Stomach (tissue), 9 donors: ENCODE results near the gene ITK. TPM values are rescaled to one million over a fixed set of nuclear protein-coding genes. Genes with fewer than 3 reads are reported as not detected.

Source experiments
- DNase-seq, 2 donors: peaks; one replicate each; pipeline versions ENCODE4 v3.0.0 to v3.0.0-alpha.2; 2013 to 2019
- H3K27ac ChIP-seq, 5 donors: fragments of 200-600 bp in 4 of 5; sonication (generic) in 4 of 5; one replicate each; pipeline ENCODE4 v1.5.1; 2013 to 2019; ENCODE audit warnings: mild to moderate bottlenecking in 1 of 5, moderate library complexity in 1 of 5
- H3K27me3 ChIP-seq, 3 donors: fragments of 200-600 bp; sonication (generic); one replicate each; pipeline ENCODE4 v1.5.1; 2017 to 2019; ENCODE audit warnings: mixed run types in 1 of 3
- H3K36me3 ChIP-seq, 4 donors: fragments of 200-600 bp; sonication (generic); 1 replicate in 3 of 4; 2 replicates in 1 of 4; pipeline ENCODE4 v1.5.1; 2016 to 2019
- H3K4me1 ChIP-seq, 4 donors: fragments of 200-600 bp; sonication (generic); one replicate each; pipeline ENCODE4 v1.5.1; 2016 to 2019
- H3K4me3 ChIP-seq, 4 donors: fragments of 200-600 bp; sonication (generic) in 3 of 4; one replicate each; pipeline ENCODE4 v1.5.1; 2016 to 2019; ENCODE audit warnings: mild to moderate bottlenecking in 1 of 4
- H3K9me3 ChIP-seq, 4 donors: fragments of 200-600 bp; sonication (generic); one replicate each; pipeline ENCODE4 v1.5.1; 2016 to 2019
- EP300 ChIP-seq: sonication (generic); formaldehyde crosslinking; IDR thresholded peaks from one replicate; pipeline ENCODE4 v1.6.1; 2017; ENCODE audit warnings: antibody characterized with exemption
- POLR2A ChIP-seq, 4 donors: fragments of 450-650 bp; IDR thresholded peaks; one replicate each; pipeline ENCODE4 v1.6.1; 2016; ENCODE audit warnings: antibody characterized with exemption in 4 of 4, control low read depth in 2 of 4, mild to moderate bottlenecking in 1 of 4, moderate library complexity in 1 of 4
- POLR2AphosphoS5 ChIP-seq, 3 donors: sonication (generic); formaldehyde crosslinking; IDR thresholded peaks; one replicate each; pipeline ENCODE4 v1.6.1; 2016; ENCODE audit warnings: antibody characterized with exemption in 3 of 3
- WGBS, 5 donors: extraction: QIAGEN DNeasy Blood & Tissue Kit in 3 of 5; methylation state at CpG; one replicate each; pipeline versions ENCODE4 v1.1.5 to v1.1.7; 2013 to 2018; 5-methylcytosine and 5-hydroxymethylcytosine counted together
- intact Hi-C: fragments of 100-400 bp; cut with DNase I; formaldehyde crosslinking; loops from one replicate; pipeline ENCODE4 v1.15.1; 2023; ENCODE audit warnings: low total_unique reads
- polyA plus RNA-seq, 3 donors: library from polyadenylated mRNA; stranded (reverse); fragments of 200-250 nt; gene quantifications; one replicate each; pipeline ENCODE4 v1.2.3, GENCODE V29; 2013
- total RNA-seq, 5 donors: library from RNA; depleted of rRNA; stranded (reverse); fragments of >200 nt; gene quantifications; one replicate each; pipeline versions ENCODE4 v1.1.0 to v1.2.3, GENCODE V29; 2014 to 2016
- TF ChIP-seq, protein P1 (sequence below), 7 experiments: fragments of 450-650 bp in 4 of 7; fragments of 200-600 bp in 3 of 7; sonication (generic) in 3 of 7; IDR thresholded peaks; one replicate each; pipeline ENCODE4 v1.5.1; 2016 to 2019; ENCODE audit warnings: antibody characterized with exemption in 7 of 7, control low read depth in 2 of 7, mild to moderate bottlenecking in 1 of 7
- donor health status: healthy with polysubstance abuse.
- donor health status: Bipolar disorder and iron deficiency.
- donor health status: healthy.

Gene ITK
- total and polyA plus RNA-seq, 8 donors: 0.58 to 9.9 (median 2.3) TPM; not detected in 1

DNA sequence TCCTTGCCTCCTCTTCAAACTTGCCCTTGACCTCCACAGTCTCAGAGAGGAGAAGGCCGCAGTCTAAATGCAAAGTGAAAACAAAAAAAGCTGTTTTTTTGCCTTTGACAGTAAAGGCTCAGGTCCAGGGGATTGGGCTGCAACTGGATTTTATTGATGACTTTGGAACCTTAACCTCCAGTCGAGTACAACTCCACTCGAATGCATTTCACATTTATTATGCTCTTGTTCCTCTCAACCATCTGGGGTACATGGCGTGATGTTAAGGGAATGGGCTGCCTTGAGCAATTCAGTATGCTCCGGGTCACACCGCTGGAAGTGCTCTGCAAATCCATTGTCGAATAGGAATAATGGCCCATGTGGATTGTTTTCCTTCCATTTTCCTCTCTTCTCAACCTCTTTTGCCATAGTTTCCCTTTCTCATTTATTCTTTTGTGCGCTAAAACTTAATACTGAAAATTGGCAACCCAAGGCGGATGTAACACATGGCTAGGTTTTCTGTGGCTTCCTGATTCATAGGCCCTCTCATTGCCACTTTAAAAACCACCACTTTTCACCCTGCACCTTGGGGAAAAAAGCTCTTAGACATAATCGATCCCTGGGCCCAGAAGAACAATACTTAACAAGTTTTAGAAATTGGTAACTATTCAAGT is 34.3 kb downstream of the ITK start:
- WGBS, 5 donors: 70 to 83% (median 79%) methylated on average over 10 of the region's 10 CpGs
- H3K9me3 ChIP-seq: no peaks in the 10 kb centered on the region
- TF ChIP-seq, protein P1, sequence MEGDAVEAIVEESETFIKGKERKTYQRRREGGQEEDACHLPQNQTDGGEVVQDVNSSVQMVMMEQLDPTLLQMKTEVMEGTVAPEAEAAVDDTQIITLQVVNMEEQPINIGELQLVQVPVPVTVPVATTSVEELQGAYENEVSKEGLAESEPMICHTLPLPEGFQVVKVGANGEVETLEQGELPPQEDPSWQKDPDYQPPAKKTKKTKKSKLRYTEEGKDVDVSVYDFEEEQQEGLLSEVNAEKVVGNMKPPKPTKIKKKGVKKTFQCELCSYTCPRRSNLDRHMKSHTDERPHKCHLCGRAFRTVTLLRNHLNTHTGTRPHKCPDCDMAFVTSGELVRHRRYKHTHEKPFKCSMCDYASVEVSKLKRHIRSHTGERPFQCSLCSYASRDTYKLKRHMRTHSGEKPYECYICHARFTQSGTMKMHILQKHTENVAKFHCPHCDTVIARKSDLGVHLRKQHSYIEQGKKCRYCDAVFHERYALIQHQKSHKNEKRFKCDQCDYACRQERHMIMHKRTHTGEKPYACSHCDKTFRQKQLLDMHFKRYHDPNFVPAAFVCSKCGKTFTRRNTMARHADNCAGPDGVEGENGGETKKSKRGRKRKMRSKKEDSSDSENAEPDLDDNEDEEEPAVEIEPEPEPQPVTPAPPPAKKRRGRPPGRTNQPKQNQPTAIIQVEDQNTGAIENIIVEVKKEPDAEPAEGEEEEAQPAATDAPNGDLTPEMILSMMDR (IDR thresholded peaks at IDR 0.05): no peak
- TF ChIP-seq EP300: no peak
- no peak for TF ChIP-seq POLR2A (IDR thresholded peaks at IDR 0.05)
- DNase-seq: peak in 1 of 2 donors; percentile 19
- no peak overlapping the region for H3K4me3 ChIP-seq
- no peaks in the 10 kb centered on the region for H3K4me1 ChIP-seq
- no peaks in the 10 kb centered on the region for H3K27me3 ChIP-seq
- no peaks in the 10 kb centered on the region for H3K36me3 ChIP-seq
- H3K27ac ChIP-seq: no peak overlapping the region
- intact Hi-C loops: no loop called here

DNA sequence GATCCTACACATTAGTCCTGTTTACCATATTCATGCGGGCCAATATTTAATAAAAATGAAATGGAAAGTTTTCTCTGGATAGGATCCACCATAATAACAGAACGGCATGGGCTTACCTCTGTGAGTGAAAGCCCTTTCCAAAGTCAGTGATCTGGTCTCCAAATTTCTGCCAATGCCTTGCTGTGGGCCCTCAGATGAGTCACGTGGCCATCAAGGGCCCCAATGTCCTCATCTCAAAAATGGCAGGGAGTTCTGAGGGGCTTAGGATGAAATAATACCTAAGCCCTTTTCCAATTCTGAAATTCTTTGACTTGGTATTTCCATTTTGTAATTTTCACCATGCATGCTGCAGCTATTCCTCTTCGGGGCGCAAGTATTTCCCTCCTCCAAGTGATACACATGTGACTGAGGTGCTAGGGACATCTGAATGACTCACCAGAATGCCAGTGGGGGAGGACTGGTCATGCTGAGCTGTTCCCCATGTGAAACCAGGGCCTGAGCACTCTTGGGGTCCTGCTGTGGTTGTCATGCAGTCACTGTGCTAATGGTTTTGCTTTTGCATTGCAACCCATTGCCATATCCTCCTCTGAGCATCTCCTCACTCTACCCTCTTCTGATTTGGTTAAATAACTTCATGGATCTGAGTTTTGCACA is 35.0 kb downstream of the ITK start:
- no peak for TF ChIP-seq POLR2AphosphoS5 (IDR thresholded peaks at IDR 0.05)
- no peak for TF ChIP-seq EP300
- TF ChIP-seq POLR2A (IDR thresholded peaks at IDR 0.05): no peak
- TF ChIP-seq, protein P1 (IDR thresholded peaks at IDR 0.05): no peak
- no peak for DNase-seq
- no peaks in the 10 kb centered on the region for H3K27me3 ChIP-seq
- H3K36me3 ChIP-seq: no peaks in the 10 kb centered on the region
- H3K9me3 ChIP-seq: no peaks in the 10 kb centered on the region
- WGBS, 5 donors: 69 to 84% (median 75%) methylated on average over 5 of the region's 5 CpGs
- H3K4me1 ChIP-seq: no peaks in the 10 kb centered on the region
- H3K4me3 ChIP-seq: no peak overlapping the region
- intact Hi-C loops: no loop called here
- no peak overlapping the region for H3K27ac ChIP-seq

DNA sequence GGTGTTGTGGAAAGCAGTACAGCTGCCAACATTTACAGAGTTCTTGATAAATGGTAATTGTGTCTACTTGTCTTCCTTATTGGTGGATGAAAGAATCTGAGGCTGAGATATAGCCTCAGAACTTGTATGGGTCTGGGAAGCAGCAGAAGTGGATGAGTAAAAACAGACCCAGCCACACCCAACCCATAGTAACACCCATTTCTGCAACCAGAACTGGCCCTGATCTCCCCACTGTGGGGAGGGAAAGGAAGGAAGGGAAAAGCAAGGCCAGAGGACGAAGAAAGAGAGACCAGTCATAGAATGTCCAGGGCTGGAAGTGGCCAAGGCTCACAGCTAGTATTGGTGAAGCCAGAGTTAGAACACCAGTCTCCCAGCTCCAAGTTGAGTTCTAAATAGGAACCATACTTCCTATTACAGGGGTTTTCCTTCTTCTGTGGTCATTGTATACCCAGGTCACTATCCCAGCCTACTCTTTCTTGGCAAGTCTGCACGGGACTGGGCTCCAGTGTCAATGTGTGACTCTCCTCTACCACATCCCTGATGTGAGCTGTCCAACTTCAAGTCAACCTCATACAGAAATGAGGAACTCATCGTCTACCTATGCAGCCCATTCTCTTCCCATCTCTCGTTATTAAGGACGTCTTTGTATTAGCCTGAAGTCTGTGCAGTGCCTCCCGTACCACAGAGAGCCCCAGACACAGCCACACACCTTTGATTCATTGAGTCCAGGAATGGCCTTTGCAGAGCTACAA is 35.9 kb downstream of the ITK start:
- intact Hi-C loops: no loop called here
- no peak overlapping the region for H3K27ac ChIP-seq
- 78 to 82% (median 79%) methylated on average over 6 of the region's 6 CpGs for WGBS, 5 donors

More for the DNA sequence above, 35.9 kb downstream of the ITK start:
- Histone ChIP-seq H3K4me3 (no peak overlapping the region), H3K9me3 (no peaks in the 10 kb centered on the region), H3K27me3 (no peaks in the 10 kb centered on the region), H3K36me3 (no peaks in the 10 kb centered on the region), H3K4me1 (no peaks in the 10 kb centered on the region)
- DNase-seq: no peak
- TF ChIP-seq POLR2A (IDR thresholded peaks at IDR 0.05) (no peak), EP300 (no peak), POLR2AphosphoS5 (IDR thresholded peaks at IDR 0.05) (no peak)
- TF ChIP-seq, protein P1 (IDR thresholded peaks at IDR 0.05): no peak
